ENCODE data around the gene IPO11.

IPO11 gene

GRCh38 chr5:62605638-62606037 lies 193.1 kb downstream of the IPO11 start:
- H3K36me3 ChIP-seq (ENCODE audit: control insufficient read depth, insufficient read depth, low read length): no peaks in the 10 kb centered on the region
- no peak overlapping the region for H3K27ac ChIP-seq (ENCODE audit: insufficient read depth, low read depth, low read length, poor library complexity, severe bottlenecking)
- WGBS, 2 experiments: 95 to 98% methylated on average over 4 of the region's 4 CpGs
- H3K4me3 ChIP-seq (ENCODE audit: insufficient read depth, low read depth, low read length): no peak overlapping the region
- H3K9me3 ChIP-seq (ENCODE audit: control insufficient read depth, low read length): no peaks in the 10 kb centered on the region
- H3K27me3 ChIP-seq (ENCODE audit: control insufficient read depth, insufficient read depth, low read length, poor library complexity, severe bottlenecking): no peaks in the 10 kb centered on the region
- H3K4me1 ChIP-seq (ENCODE audit: control insufficient read depth, insufficient read depth, low read length): no peaks in the 10 kb centered on the region

- Histone ChIP-seq H3K27me3 (ENCODE audit: control insufficient read depth, insufficient read depth, low read length, poor library complexity, severe bottlenecking) (no peaks in the 10 kb centered on the region), H3K4me3 (ENCODE audit: insufficient read depth, low read depth, low read length) (no peak overlapping the region), H3K27ac (ENCODE audit: insufficient read depth, low read depth, low read length, poor library complexity, severe bottlenecking) (no peak overlapping the region), H3K9me3 (ENCODE audit: control insufficient read depth, low read length) (no peaks in the 10 kb centered on the region), H3K36me3 (ENCODE audit: control insufficient read depth, insufficient read depth, low read length) (no peaks in the 10 kb centered on the region), H3K4me1 (ENCODE audit: control insufficient read depth, insufficient read depth, low read length) (no peaks in the 10 kb centered on the region)
- WGBS, 2 experiments: 100% methylated on average over 1 of the region's 1 CpG; no CpG with 5 or more reads in 1 of the 2 experiments
These were observed 194.3 kb downstream of the IPO11 start for GRCh38 chr5:62606878-62607277.

- no peaks in the 10 kb centered on the region for H3K4me1 ChIP-seq (ENCODE audit: control insufficient read depth, insufficient read depth, low read length)
- WGBS, 2 experiments: 89 to 94% methylated on average over 4 of the region's 4 CpGs
- H3K27ac ChIP-seq (ENCODE audit: insufficient read depth, low read depth, low read length, poor library complexity, severe bottlenecking): no peak overlapping the region
- no peaks in the 10 kb centered on the region for H3K36me3 ChIP-seq (ENCODE audit: control insufficient read depth, insufficient read depth, low read length)
- H3K9me3 ChIP-seq (ENCODE audit: control insufficient read depth, low read length): no peaks in the 10 kb centered on the region
- H3K27me3 ChIP-seq (ENCODE audit: control insufficient read depth, insufficient read depth, low read length, poor library complexity, severe bottlenecking): no peaks in the 10 kb centered on the region
- H3K4me3 ChIP-seq (ENCODE audit: insufficient read depth, low read depth, low read length): no peak overlapping the region
These were observed 195.1 kb downstream of the IPO11 start for GRCh38 chr5:62607615-62608014.

GRCh38 chr5:62608529-62609511 lies 196.3 kb downstream of the IPO11 start:
- Histone ChIP-seq H3K4me1 (ENCODE audit: control insufficient read depth, insufficient read depth, low read length) (no peaks in the 10 kb centered on the region), H3K36me3 (ENCODE audit: control insufficient read depth, insufficient read depth, low read length) (no peaks in the 10 kb centered on the region), H3K4me3 (ENCODE audit: insufficient read depth, low read depth, low read length) (no peak overlapping the region), H3K27me3 (ENCODE audit: control insufficient read depth, insufficient read depth, low read length, poor library complexity, severe bottlenecking) (no peaks in the 10 kb centered on the region), H3K9me3 (ENCODE audit: control insufficient read depth, low read length) (no peaks in the 10 kb centered on the region), H3K27ac (ENCODE audit: insufficient read depth, low read depth, low read length, poor library complexity, severe bottlenecking) (no peak overlapping the region)
- 94 to 96% methylated on average over 7 of the region's 7 CpGs for WGBS, 2 experiments

- H3K4me1 ChIP-seq (ENCODE audit: control insufficient read depth, insufficient read depth, low read length): no peaks in the 10 kb centered on the region
- H3K27ac ChIP-seq (ENCODE audit: insufficient read depth, low read depth, low read length, poor library complexity, severe bottlenecking): no peak overlapping the region
- peaks cover 3% of the 10 kb centered on the region for H3K9me3 ChIP-seq (ENCODE audit: control insufficient read depth, low read length)
- H3K4me3 ChIP-seq (ENCODE audit: insufficient read depth, low read depth, low read length): no peak overlapping the region
- WGBS, 2 experiments: 95 to 98% methylated on average over 8 of the region's 8 CpGs
- no peaks in the 10 kb centered on the region for H3K36me3 ChIP-seq (ENCODE audit: control insufficient read depth, insufficient read depth, low read length)
- H3K27me3 ChIP-seq (ENCODE audit: control insufficient read depth, insufficient read depth, low read length, poor library complexity, severe bottlenecking): no peaks in the 10 kb centered on the region
These were observed 201.8 kb downstream of the IPO11 start for GRCh38 chr5:62614355-62614754.

- no peak overlapping the region for H3K27ac ChIP-seq (ENCODE audit: insufficient read depth, low read depth, low read length, poor library complexity, severe bottlenecking)
- peaks cover 3% of the 10 kb centered on the region for H3K9me3 ChIP-seq (ENCODE audit: control insufficient read depth, low read length)
- no peaks in the 10 kb centered on the region for H3K27me3 ChIP-seq (ENCODE audit: control insufficient read depth, insufficient read depth, low read length, poor library complexity, severe bottlenecking)
- H3K4me3 ChIP-seq (ENCODE audit: insufficient read depth, low read depth, low read length): no peak overlapping the region
- 88 to 100% methylated on average over 2 of the region's 2 CpGs for WGBS, 2 experiments
- H3K4me1 ChIP-seq (ENCODE audit: control insufficient read depth, insufficient read depth, low read length): no peaks in the 10 kb centered on the region
- H3K36me3 ChIP-seq (ENCODE audit: control insufficient read depth, insufficient read depth, low read length): no peaks in the 10 kb centered on the region
These were observed 204.2 kb downstream of the IPO11 start for GRCh38 chr5:62616615-62617277.

GRCh38 chr5:62617943-62618342 lies 205.4 kb downstream of the IPO11 start:
- H3K9me3 ChIP-seq (ENCODE audit: control insufficient read depth, low read length): peaks cover 3% of the 10 kb centered on the region
- H3K36me3 ChIP-seq (ENCODE audit: control insufficient read depth, insufficient read depth, low read length): no peaks in the 10 kb centered on the region
- H3K4me3 ChIP-seq (ENCODE audit: insufficient read depth, low read depth, low read length): no peak overlapping the region
- H3K27me3 ChIP-seq (ENCODE audit: control insufficient read depth, insufficient read depth, low read length, poor library complexity, severe bottlenecking): no peaks in the 10 kb centered on the region
- H3K4me1 ChIP-seq (ENCODE audit: control insufficient read depth, insufficient read depth, low read length): no peaks in the 10 kb centered on the region
- no peak overlapping the region for H3K27ac ChIP-seq (ENCODE audit: insufficient read depth, low read depth, low read length, poor library complexity, severe bottlenecking)

GRCh38 chr5:62620761-62621160 lies 208.2 kb downstream of the IPO11 start:
- H3K27ac ChIP-seq (ENCODE audit: insufficient read depth, low read depth, low read length, poor library complexity, severe bottlenecking): no peak overlapping the region
- 82 to 83% methylated on average over 5 of the region's 5 CpGs for WGBS, 2 experiments
- no peaks in the 10 kb centered on the region for H3K27me3 ChIP-seq (ENCODE audit: control insufficient read depth, insufficient read depth, low read length, poor library complexity, severe bottlenecking)
- no peaks in the 10 kb centered on the region for H3K36me3 ChIP-seq (ENCODE audit: control insufficient read depth, insufficient read depth, low read length)
- no peaks in the 10 kb centered on the region for H3K4me1 ChIP-seq (ENCODE audit: control insufficient read depth, insufficient read depth, low read length)
- no peaks in the 10 kb centered on the region for H3K9me3 ChIP-seq (ENCODE audit: control insufficient read depth, low read length)
- no peak overlapping the region for H3K4me3 ChIP-seq (ENCODE audit: insufficient read depth, low read depth, low read length)

- no peak overlapping the region for H3K4me3 ChIP-seq (ENCODE audit: insufficient read depth, low read depth, low read length)
- H3K27ac ChIP-seq (ENCODE audit: insufficient read depth, low read depth, low read length, poor library complexity, severe bottlenecking): no peak overlapping the region
- H3K27me3 ChIP-seq (ENCODE audit: control insufficient read depth, insufficient read depth, low read length, poor library complexity, severe bottlenecking): no peaks in the 10 kb centered on the region
- H3K36me3 ChIP-seq (ENCODE audit: control insufficient read depth, insufficient read depth, low read length): no peaks in the 10 kb centered on the region
- no peaks in the 10 kb centered on the region for H3K4me1 ChIP-seq (ENCODE audit: control insufficient read depth, insufficient read depth, low read length)
- 19 to 27% methylated on average over 6 of the region's 6 CpGs for WGBS, 2 experiments
- no peaks in the 10 kb centered on the region for H3K9me3 ChIP-seq (ENCODE audit: control insufficient read depth, low read length)
These were observed 208.7 kb downstream of the IPO11 start for GRCh38 chr5:62621280-62621679.

GRCh38 chr5:62623271-62623670 lies 210.7 kb downstream of the IPO11 start:
- H3K36me3 ChIP-seq (ENCODE audit: control insufficient read depth, insufficient read depth, low read length): no peaks in the 10 kb centered on the region
- H3K27me3 ChIP-seq (ENCODE audit: control insufficient read depth, insufficient read depth, low read length, poor library complexity, severe bottlenecking): no peaks in the 10 kb centered on the region
- WGBS, 2 experiments: 63% methylated on average over 1 of the region's 1 CpG; no CpG with 5 or more reads in 1 of the 2 experiments
- no peak overlapping the region for H3K27ac ChIP-seq (ENCODE audit: insufficient read depth, low read depth, low read length, poor library complexity, severe bottlenecking)
- H3K4me1 ChIP-seq (ENCODE audit: control insufficient read depth, insufficient read depth, low read length): peaks cover 11% of the 10 kb centered on the region
- H3K9me3 ChIP-seq (ENCODE audit: control insufficient read depth, low read length): no peaks in the 10 kb centered on the region
- H3K4me3 ChIP-seq (ENCODE audit: insufficient read depth, low read depth, low read length): no peak overlapping the region
